ENCODE data around the gene TTLL11. TPM values are rescaled to one million over a fixed set of nuclear protein-coding genes. Genes with fewer than 3 reads are reported as not detected.

TTLL11 gene
- total and polyA plus RNA-seq, 2 of the 8 experiments (the other 6 are each of a cell fraction or from before 2014, with no cell fraction given) = 0.56 to 0.80 TPM

DNA sequence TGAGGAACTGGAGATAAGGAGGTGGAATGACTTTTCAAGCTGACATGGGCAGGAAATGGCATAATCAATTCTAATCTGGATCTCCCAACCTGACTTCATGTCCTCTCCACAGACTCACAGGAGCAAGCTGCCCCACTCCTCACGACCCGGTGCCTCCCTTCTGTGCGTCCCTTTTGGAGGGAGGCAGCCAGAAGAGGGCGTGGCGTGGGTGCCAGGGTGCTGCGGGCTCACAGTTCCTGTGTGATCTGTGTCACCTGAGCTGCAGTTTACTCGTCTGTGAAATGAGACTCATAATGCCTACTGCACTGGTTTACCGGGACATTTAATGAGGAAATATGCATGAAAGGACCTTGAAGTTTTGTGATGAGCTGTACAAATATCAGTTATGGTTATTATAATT, 234.3 kb downstream of the TTLL11 start:
- POLR2A ChIA-PET (ENCODE audit: partially characterized antibody) = no interaction called here
- H3K79me1 ChIP-seq (ENCODE audit: low read depth, low read length) = no peaks in the 10 kb centered on the region
- no peak overlapping the region for H3K23ac ChIP-seq (ENCODE audit: insufficient read length)
- no peaks in the 10 kb centered on the region for H4K20me1 ChIP-seq (replicated peaks in 1 of 2; ENCODE audit: control insufficient read depth in 1 of 2, insufficient read depth in 2 of 2, low read length in 2 of 2)
- no peak overlapping the region for H2BK5ac ChIP-seq (ENCODE audit: low read depth, low read length)
- peaks cover 0 to 7% (median 2%) of the 10 kb centered on the region in 4 experiments; a peak in 5 of 7 replicates for H3K4me1 ChIP-seq (replicated peaks in 1 of 4; ENCODE audit: control insufficient read depth in 3 of 4, insufficient read depth in 4 of 4, low read length in 3 of 4)
- no peak for FAIRE-seq
- no peak overlapping the region for H2AFZ ChIP-seq (ENCODE audit: low read length)
- H3K4me3 ChIP-seq (ENCODE audit: extremely low read depth in 1 of 4, insufficient read depth in 2 of 4, low read depth in 3 of 4, low read length in 4 of 4) = no peak overlapping the region
- no peak overlapping the region for H3K27ac ChIP-seq (ENCODE audit: low read depth, low read length)
- H3K18ac ChIP-seq (ENCODE audit: extremely low read depth, low read length) = no peak overlapping the region
- no peak overlapping the region for H2AK5ac ChIP-seq (ENCODE audit: low read depth, low read length)
- no peak overlapping the region for H3K56ac ChIP-seq (replicated peaks; ENCODE audit: insufficient read length, low read depth, low read length)
- TF ChIP-seq SP1 (IDR thresholded peaks at IDR 0.05; ENCODE audit: low read depth, low read length) (no peak), TEAD4 (IDR thresholded peaks at IDR 0.05; ENCODE audit: low read depth, low read length) (no peak), HDAC2 (IDR thresholded peaks at IDR 0.05; ENCODE audit: borderline replicate concordance in 1 of 2, low read depth in 2 of 2, low read length in 2 of 2) (no peak), RNF2 (IDR thresholded peaks at IDR 0.05; ENCODE audit: borderline replicate concordance, low read depth, low read length, missing control alignments, poor library complexity, severe bottlenecking) (no peak), KDM1A (IDR thresholded peaks at IDR 0.05; ENCODE audit: borderline replicate concordance, low read length) (no peak), GTF2F1 (IDR thresholded peaks at IDR 0.05; ENCODE audit: borderline replicate concordance, low read depth, low read length) (no peak), SRF (IDR thresholded peaks at IDR 0.05; ENCODE audit: low read depth, low read length) (no peak), ZNF274 (IDR thresholded peaks at IDR 0.05; ENCODE audit: borderline replicate concordance, extremely low read depth, low read length) (no peak), E2F6 (IDR thresholded peaks at IDR 0.05) (no peak), CREB1 (IDR thresholded peaks at IDR 0.05) (no peak)
- H2BK20ac ChIP-seq (ENCODE audit: low read length) = no peak overlapping the region
- no peak overlapping the region for H3K4ac ChIP-seq (replicated peaks; ENCODE audit: insufficient read length, low read depth, low read length)
- H3K14ac ChIP-seq (ENCODE audit: insufficient read length) = no peak overlapping the region
- no peaks in the 10 kb centered on the region for H3K27me3 ChIP-seq (replicated peaks in 1 of 4; ENCODE audit: control insufficient read depth in 3 of 4, extremely low read depth in 1 of 4, insufficient read depth in 3 of 4, low read length in 3 of 4)
- DNase-seq (ENCODE audit: low read depth in 1 of 2, low spot score in 2 of 2) = peak in 1 of 2 experiments; percentile 26
- H3K79me2 ChIP-seq (ENCODE audit: control insufficient read depth in 1 of 2, insufficient read depth in 2 of 2, low read length in 2 of 2) = no peaks in the 10 kb centered on the region
- H3K9me3 ChIP-seq (ENCODE audit: insufficient read depth in 2 of 2, low read depth in 1 of 2, low read length in 1 of 2) = no peaks in the 10 kb centered on the region
- H4K91ac ChIP-seq (replicated peaks; ENCODE audit: insufficient read length, low read length) = no peak overlapping the region
- no peaks in the 10 kb centered on the region for H3K23me2 ChIP-seq (ENCODE audit: low read depth, low read length)
- H2BK15ac ChIP-seq (ENCODE audit: low read length) = no peak overlapping the region
- WGBS, 2 experiments (ENCODE audit: extremely low coverage in 1 of 2, insufficient coverage in 1 of 2, insufficient read length in 1 of 2, insufficient replicate concordance in 2 of 2, low coverage in 1 of 2, low lambda C conversion rate in 2 of 2, missing lambda C conversion rate in 1 of 2) = 86% methylated on average over 8 of the region's 8 CpGs; no CpG with 5 or more reads in 1 of the 2 experiments
- H4K5ac ChIP-seq (ENCODE audit: insufficient read length, low read depth, low read length) = no peak overlapping the region
- H3K9ac ChIP-seq (replicated peaks in 1 of 4; ENCODE audit: extremely low read depth in 1 of 4, low read depth in 3 of 4, low read length in 3 of 4) = no peak overlapping the region
- H2BK12ac ChIP-seq (ENCODE audit: low read depth, low read length) = no peak overlapping the region
- no peak overlapping the region for H2BK120ac ChIP-seq (replicated peaks; ENCODE audit: low read depth, low read length)
- H3K4me2 ChIP-seq (ENCODE audit: insufficient read depth in 1 of 2, low read depth in 2 of 2, low read length in 2 of 2) = no peak overlapping the region
- no peaks in the 10 kb centered on the region for H3K36me3 ChIP-seq (ENCODE audit: control insufficient read depth in 2 of 4, insufficient read depth in 4 of 4, low read length in 3 of 4)
- CTCF ChIA-PET (ENCODE audit: partially characterized antibody) = interaction anchor here (0.8 to 3.9 kb wide), 18 partner anchors 14 to 313 kb away, joined by 3 to 21 read pairs (median 4); no protein-coding TSS in a partner anchor
- no peak overlapping the region for H4K8ac ChIP-seq (ENCODE audit: extremely low read depth, insufficient read depth, low read length)

Data from H1 (cell line).